ENCODE data around the gene C11orf87. TPM values are rescaled to one million over a fixed set of nuclear protein-coding genes. Genes with fewer than 3 reads are reported as not detected.

Gene C11orf87
- not detected in 2 replicates for total RNA-seq (2021)
- not detected for Bru-seq, nascent RNA
- BruChase-seq, experiment 1, labeled RNA remaining after a 2-hour chase: percentile 8 among the genes with signal in this experiment
- not detected for BruChase-seq, experiment 2, labeled RNA remaining after a 6-hour chase
- long read RNA-seq: 0 reads

DNA sequence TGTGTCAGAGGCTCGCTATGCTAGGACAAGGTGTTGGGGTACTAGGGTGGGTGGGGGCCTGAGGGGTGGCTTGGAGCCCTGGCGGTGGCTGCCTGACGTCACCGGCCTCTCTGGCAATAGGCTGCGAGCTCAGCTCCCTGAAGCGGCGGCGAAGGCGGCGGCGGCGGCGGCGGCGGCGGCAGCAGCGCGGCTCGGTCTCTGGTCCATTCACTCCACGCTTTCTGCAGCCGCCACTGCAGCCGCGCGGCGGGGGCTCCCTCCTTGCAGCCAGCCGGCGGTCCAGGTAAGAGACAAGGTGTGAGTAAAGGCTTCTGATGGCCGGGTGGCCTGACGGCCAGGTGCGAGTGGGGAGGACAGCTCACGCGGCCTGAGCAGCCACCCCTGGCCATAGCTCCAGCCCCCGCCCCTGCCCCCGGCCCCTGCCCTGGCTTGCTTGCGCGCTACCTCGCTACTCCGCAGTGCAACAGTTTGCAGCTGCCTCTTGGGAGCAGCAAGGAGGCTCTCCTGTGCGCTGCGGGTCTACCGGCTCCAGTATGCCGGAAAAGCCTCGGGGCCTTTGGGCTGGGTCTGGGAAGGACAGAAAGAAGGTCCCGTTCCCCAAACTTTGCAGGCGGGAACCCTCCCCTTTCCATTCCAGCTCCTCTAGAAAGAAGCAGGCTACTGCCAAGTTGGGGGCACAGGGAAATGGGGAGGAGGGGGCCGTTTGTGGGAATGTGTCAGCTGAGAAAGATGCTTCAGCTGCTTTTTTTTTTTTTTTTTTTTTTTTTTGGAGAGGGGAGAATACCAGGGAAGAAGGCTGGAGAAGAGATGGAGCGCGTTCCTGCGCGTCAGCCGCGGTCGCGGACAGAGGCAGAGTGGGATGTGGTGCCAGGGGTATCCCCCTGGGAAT lies at the start of gene C11orf87:
Gene C11orf87 (plus strand): TSS at position 210 of the 889 bp plus-strand sequence. CDS start 1,444 bp downstream, outside the sequence.
- Histone ChIP-seq H3K9me3 (ENCODE audit: insufficient read depth, low read depth) (no peaks in the 10 kb centered on the region), H3K79me2 (ENCODE audit: low read depth) (no peaks in the 10 kb centered on the region), H4K20me1 (ENCODE audit: insufficient read depth) (no peaks in the 10 kb centered on the region; the same call in 1 of the 2 replicates), H3K36me3 (ENCODE audit: low read depth) (no peaks in the 10 kb centered on the region), H3K4me1 (replicated peaks; ENCODE audit: insufficient read depth) (no peaks in the 10 kb centered on the region), H3K4me2 (no peak within 1 kb of the TSS), H3K9me2 (ENCODE audit: insufficient read depth) (no peaks in the 10 kb centered on the region), H3F3A (ENCODE audit: insufficient read depth, low read depth) (no peaks in the 10 kb centered on the region), H3K27me3 (ENCODE audit: insufficient read depth, low read depth) (peaks cover 5% of the 10 kb centered on the region; the same call in 1 of the 2 replicates), H3K4me3 (no peak within 1 kb of the TSS), H3K27ac (no peak within 1 kb of the TSS), H2AFZ (no peak within 1 kb of the TSS)
- DNase-seq: no peak
- no TSS peak for BruUV-seq (replicated peaks)
- ChIA-PET POLR2A (ENCODE audit: unreplicated experiment) (no interaction called here), CTCF (no interaction called here)
- TF ChIP-seq EZH2 (IDR thresholded peaks at IDR 0.05; ENCODE audit: low read depth): no peak
- TF ChIP-seq, protein P1, sequence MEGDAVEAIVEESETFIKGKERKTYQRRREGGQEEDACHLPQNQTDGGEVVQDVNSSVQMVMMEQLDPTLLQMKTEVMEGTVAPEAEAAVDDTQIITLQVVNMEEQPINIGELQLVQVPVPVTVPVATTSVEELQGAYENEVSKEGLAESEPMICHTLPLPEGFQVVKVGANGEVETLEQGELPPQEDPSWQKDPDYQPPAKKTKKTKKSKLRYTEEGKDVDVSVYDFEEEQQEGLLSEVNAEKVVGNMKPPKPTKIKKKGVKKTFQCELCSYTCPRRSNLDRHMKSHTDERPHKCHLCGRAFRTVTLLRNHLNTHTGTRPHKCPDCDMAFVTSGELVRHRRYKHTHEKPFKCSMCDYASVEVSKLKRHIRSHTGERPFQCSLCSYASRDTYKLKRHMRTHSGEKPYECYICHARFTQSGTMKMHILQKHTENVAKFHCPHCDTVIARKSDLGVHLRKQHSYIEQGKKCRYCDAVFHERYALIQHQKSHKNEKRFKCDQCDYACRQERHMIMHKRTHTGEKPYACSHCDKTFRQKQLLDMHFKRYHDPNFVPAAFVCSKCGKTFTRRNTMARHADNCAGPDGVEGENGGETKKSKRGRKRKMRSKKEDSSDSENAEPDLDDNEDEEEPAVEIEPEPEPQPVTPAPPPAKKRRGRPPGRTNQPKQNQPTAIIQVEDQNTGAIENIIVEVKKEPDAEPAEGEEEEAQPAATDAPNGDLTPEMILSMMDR (conservative IDR thresholded peaks at IDR 0.05): no peak
- intact Hi-C loops (cut with micrococcal nuclease; ENCODE audit: unreplicated experiment): no loop called here

DNA sequence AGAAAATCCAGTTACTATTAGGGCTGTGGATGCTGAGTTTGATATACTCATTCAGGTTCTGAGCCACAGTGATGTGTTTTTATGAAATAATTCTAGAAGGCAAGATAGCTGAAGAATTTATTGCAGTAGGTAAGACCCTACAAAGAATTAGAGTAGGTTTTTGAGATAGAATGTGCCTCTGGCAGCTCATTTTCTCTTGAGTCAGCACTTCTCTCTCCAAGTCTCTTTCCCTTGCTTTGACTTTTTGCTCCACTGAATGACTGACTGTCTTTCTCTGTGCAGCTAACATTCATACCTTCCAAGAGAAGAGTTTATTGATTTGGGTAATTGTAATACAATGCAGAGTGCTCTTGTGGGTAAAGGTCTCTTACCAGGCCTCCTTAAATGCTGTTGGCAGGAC lies 48.0 kb upstream of the C11orf87 start:
- Histone ChIP-seq H3K79me2 (ENCODE audit: low read depth) (no peaks in the 10 kb centered on the region), H3K36me3 (ENCODE audit: low read depth) (no peaks in the 10 kb centered on the region), H3K4me2 (no peak overlapping the region), H3K27ac (no peak overlapping the region), H4K20me1 (ENCODE audit: insufficient read depth) (no peaks in the 10 kb centered on the region), H3K9me3 (ENCODE audit: insufficient read depth, low read depth) (no peaks in the 10 kb centered on the region), H3K4me1 (replicated peaks; ENCODE audit: insufficient read depth) (no peaks in the 10 kb centered on the region), H3K4me3 (no peak overlapping the region), H2AFZ (no peak overlapping the region), H3K27me3 (ENCODE audit: insufficient read depth, low read depth) (no peaks in the 10 kb centered on the region), H3K9me2 (ENCODE audit: insufficient read depth) (no peaks in the 10 kb centered on the region), H3F3A (ENCODE audit: insufficient read depth, low read depth) (no peaks in the 10 kb centered on the region)
- CTCF ChIA-PET: no interaction called here
- TF ChIP-seq EZH2 (IDR thresholded peaks at IDR 0.05; ENCODE audit: low read depth): no peak
- TF ChIP-seq, protein P1 (conservative IDR thresholded peaks at IDR 0.05): no peak
- POLR2A ChIA-PET (ENCODE audit: unreplicated experiment): no interaction called here
- no peak for DNase-seq
- intact Hi-C loops (cut with micrococcal nuclease; ENCODE audit: unreplicated experiment): no loop called here
- BruUV-seq (replicated peaks): no TSS peak

DNA sequence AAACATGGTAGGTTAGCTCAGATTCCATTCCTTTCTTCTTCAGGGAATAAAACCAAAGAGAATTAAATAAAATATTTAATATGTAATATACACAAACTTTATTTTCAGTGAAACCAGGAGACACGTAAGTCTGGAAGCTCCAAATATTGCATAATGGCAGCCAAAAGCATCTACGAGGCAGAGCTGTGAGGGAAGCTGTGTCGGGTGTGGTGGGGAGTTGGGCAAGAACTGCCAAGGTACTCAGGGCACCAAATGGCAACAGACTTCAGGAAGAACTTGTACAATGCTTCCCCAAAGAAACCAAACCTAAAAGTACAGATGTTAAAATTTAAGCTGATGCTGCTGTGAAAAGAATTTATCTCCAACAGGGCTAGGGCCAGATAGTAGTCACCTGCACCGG lies 47.5 kb upstream of the C11orf87 start:
- TF ChIP-seq EZH2 (IDR thresholded peaks at IDR 0.05; ENCODE audit: low read depth): no peak
- TF ChIP-seq, protein P1 (conservative IDR thresholded peaks at IDR 0.05): no peak
- no peaks in the 10 kb centered on the region for H4K20me1 ChIP-seq (ENCODE audit: insufficient read depth)
- intact Hi-C loops (cut with micrococcal nuclease; ENCODE audit: unreplicated experiment): no loop called here
- no peaks in the 10 kb centered on the region for H3K36me3 ChIP-seq (ENCODE audit: low read depth)
- CTCF ChIA-PET: no interaction called here
- H3F3A ChIP-seq (ENCODE audit: insufficient read depth, low read depth): no peaks in the 10 kb centered on the region
- BruUV-seq (replicated peaks): no TSS peak
- no peak overlapping the region for H3K27ac ChIP-seq
- H3K27me3 ChIP-seq (ENCODE audit: insufficient read depth, low read depth): no peaks in the 10 kb centered on the region
- H3K4me2 ChIP-seq: no peak overlapping the region
- no peak overlapping the region for H3K4me3 ChIP-seq
- POLR2A ChIA-PET (ENCODE audit: unreplicated experiment): no interaction called here
- H3K4me1 ChIP-seq (replicated peaks; ENCODE audit: insufficient read depth): no peaks in the 10 kb centered on the region
- H2AFZ ChIP-seq: no peak overlapping the region
- H3K9me2 ChIP-seq (ENCODE audit: insufficient read depth): no peaks in the 10 kb centered on the region
- no peak for DNase-seq
- H3K9me3 ChIP-seq (ENCODE audit: insufficient read depth, low read depth): no peaks in the 10 kb centered on the region
- no peaks in the 10 kb centered on the region for H3K79me2 ChIP-seq (ENCODE audit: low read depth)

All from PC-9 (cell line).